OCI-LY7 (cell line): Measurements from ENCODE around the gene RSU1. TPM values are rescaled to one million over a fixed set of nuclear protein-coding genes. Genes with fewer than 3 reads are reported as not detected.

Source experiments
- BruUV-seq: library from RNA; stranded (reverse); fragments of 400-500 nt; replicated peaks from 2 replicates; lab custom pipeline; 2021; lab: Mats Ljungman, UMichigan
- CTCF ChIA-PET: fragments of 300-600 bp; sonication (Branson Sonifier 250); formaldehyde crosslinking; loops from one replicate; lab custom pipeline; 2022; ENCODE audit warnings: antibody characterized with exemption; ENCODE audit not compliant: unreplicated experiment; lab: Charles Lee
- POLR2A ChIA-PET: fragments of 300-600 bp; sonication (Branson Sonifier 250); formaldehyde crosslinking; loops from one replicate; lab custom pipeline; 2022; ENCODE audit warnings: antibody characterized with exemption; lab: Charles Lee
- DNase-seq: peaks from one replicate; pipeline ENCODE4 v3.0.0-alpha.2; 2015; ENCODE audit warnings: low spot score
- H2AFZ ChIP-seq: fragments of 200-600 bp; sonication (generic), shearing (Covaris generic); 2 replicates; pipeline ENCODE4 v1.6.1; 2014; ENCODE audit warnings: mild to moderate bottlenecking, antibody characterized with exemption, low read length, moderate library complexity
- H3K27ac ChIP-seq: fragments of 200-600 bp; sonication (generic); 2 replicates; pipeline ENCODE4 v1.5.1; 2014; ENCODE audit warnings: mixed run types, low read depth, mild to moderate bottlenecking, moderate library complexity, low read length, inconsistent platforms; ENCODE audit not compliant: poor library complexity, severe bottlenecking
- H3K36me3 ChIP-seq: fragments of 200-600 bp; sonication (generic); 2 replicates; pipeline ENCODE4 v1.6.1; 2014; ENCODE audit warnings: mild to moderate bottlenecking, antibody characterized with exemption, low read length, moderate library complexity, mixed read lengths; ENCODE audit not compliant: insufficient read depth
- H3K4me1 ChIP-seq: fragments of 200-600 bp; sonication (generic); 2 replicates; pipeline ENCODE4 v1.5.1; 2014; ENCODE audit warnings: mild to moderate bottlenecking, low read length; ENCODE audit not compliant: insufficient read depth, poor library complexity, severe bottlenecking
- H3K4me2 ChIP-seq: fragments of 200-600 bp; sonication (generic); 2 replicates; pipeline ENCODE4 v1.6.1; 2014; ENCODE audit warnings: mild to moderate bottlenecking, low read length
- H3K4me3 ChIP-seq: fragments of 200-600 bp; sonication (generic); 2 replicates; pipeline ENCODE4 v1.5.1; 2014; ENCODE audit warnings: mild to moderate bottlenecking, low read depth, low read length; ENCODE audit not compliant: poor library complexity, severe bottlenecking
- H3K79me2 ChIP-seq: fragments of 200-600 bp; sonication (generic); 2 replicates; pipeline ENCODE4 v1.6.1; 2016; ENCODE audit warnings: low read depth, mild to moderate bottlenecking, low read length, moderate library complexity, mixed read lengths; ENCODE audit not compliant: insufficient read depth
- H3K9me2 ChIP-seq: fragments of 200-600 bp; sonication (generic); 2 replicates; pipeline ENCODE4 v1.6.1; 2016; ENCODE audit warnings: mild to moderate bottlenecking, low read length, mixed read lengths; ENCODE audit not compliant: insufficient read depth
- H3K9me3 ChIP-seq: fragments of 200-600 bp; sonication (generic); 2 replicates; pipeline ENCODE4 v1.6.1; 2014; ENCODE audit warnings: mild to moderate bottlenecking, mixed run types, low read length, mixed read lengths
- H4K20me1 ChIP-seq: fragments of 200-600 bp; sonication (generic); 2 replicates; pipeline ENCODE4 v1.6.1; 2014; ENCODE audit warnings: mild to moderate bottlenecking, antibody characterized with exemption, low read length, moderate library complexity, mixed read lengths; ENCODE audit not compliant: insufficient read depth
- CTCF ChIP-seq: fragments of 200-600 bp; sonication (generic); conservative IDR thresholded peaks from 2 replicates; pipeline ENCODE4 v1.5.1; 2014; ENCODE audit warnings: mild to moderate bottlenecking, antibody characterized with exemption, low read length, moderate library complexity, mixed read lengths
- EZH2phosphoT487 ChIP-seq: fragments of 200-600 bp; sonication (generic); IDR thresholded peaks from 2 replicates; pipeline ENCODE4 v1.6.1; 2018; ENCODE audit warnings: low read depth, borderline replicate concordance, mild to moderate bottlenecking, mixed run types, antibody characterized with exemption, low read length, moderate library complexity, mixed read lengths
- intact Hi-C: fragments of 100-400 bp; cut with micrococcal nuclease; formaldehyde crosslinking; loops from one replicate; pipeline ENCODE4 v1.10.0; 2022; ENCODE audit not compliant: unreplicated experiment
- total RNA-seq, 2 experiments: library from RNA; depleted of rRNA in 1 of 2; stranded (reverse); fragments of >200 nt in 1 of 2; shearing (Covaris generic) in 1 of 2; gene quantifications; 2 replicates each; pipeline ENCODE4 v1.2.3, GENCODE V29; 2014 to 2022

Gene RSU1
- total RNA-seq, 2 experiments from 2014 or later: 25.3 to 31.1 TPM

- no TSS peak for BruUV-seq
- H2AFZ ChIP-seq: no peak overlapping the region
- H3K9me2 ChIP-seq: no peaks in the 10 kb centered on the region
- H4K20me1 ChIP-seq: no peaks in the 10 kb centered on the region
- peak; percentile 42 for DNase-seq
- intact Hi-C loops: no loop called here
- H3K9me3 ChIP-seq: no peaks in the 10 kb centered on the region
- TF ChIP-seq EZH2phosphoT487 (no peak), CTCF (peak; percentile 80)
- H3K79me2 ChIP-seq: no peaks in the 10 kb centered on the region
- no peak overlapping the region for H3K27ac ChIP-seq
- H3K4me1 ChIP-seq: no peaks in the 10 kb centered on the region
- H3K4me3 ChIP-seq: no peak overlapping the region
- H3K36me3 ChIP-seq: no peaks in the 10 kb centered on the region
- ChIA-PET POLR2A (no interaction called here), CTCF (interaction anchor here (1.0 kb wide), 1 partner anchor 13 kb away, joined by 4 read pairs; no protein-coding TSS in a partner anchor)
- no peak overlapping the region for H3K4me2 ChIP-seq
Measured at GRCh38 chr10:16809074-16809718, 8.0 kb downstream of the RSU1 start.

- ChIA-PET POLR2A (interaction anchor here (2.2 kb wide), 1 partner anchor 8 kb away, joined by 6 read pairs; no protein-coding TSS in a partner anchor), CTCF (no interaction called here)
- no peak overlapping the region for H3K4me2 ChIP-seq
- intact Hi-C loops: no loop called here
- BruUV-seq: no TSS peak
- H3K36me3 ChIP-seq: no peaks in the 10 kb centered on the region
- no peaks in the 10 kb centered on the region for H3K9me3 ChIP-seq
- no peak for DNase-seq
- no peak overlapping the region for H3K27ac ChIP-seq
- no peaks in the 10 kb centered on the region; the same call in 1 of the 2 replicates for H3K79me2 ChIP-seq
- H4K20me1 ChIP-seq: 0 out of 2 replicates have a peak, but pooled peaks cover 5% of the 10 kb centered on the region
- no peaks in the 10 kb centered on the region for H3K9me2 ChIP-seq
- H3K4me3 ChIP-seq: no peak overlapping the region
- TF ChIP-seq CTCF: no peak
- TF ChIP-seq EZH2phosphoT487: no peak
- no peaks in the 10 kb centered on the region for H3K4me1 ChIP-seq
- H2AFZ ChIP-seq: no peak overlapping the region
Measured at GRCh38 chr10:16804123-16804522, 13.1 kb downstream of the RSU1 start.

- Histone ChIP-seq H3K9me3 (no peaks in the 10 kb centered on the region), H3K27ac (no peak overlapping the region), H3K9me2 (no peaks in the 10 kb centered on the region), H3K4me1 (no peaks in the 10 kb centered on the region), H3K4me3 (no peak overlapping the region), H3K4me2 (no peak overlapping the region), H2AFZ (no peak overlapping the region), H3K79me2 (no peaks in the 10 kb centered on the region; the same call in 1 of the 2 replicates), H4K20me1 (0 out of 2 replicates have a peak, but pooled peaks cover 5% of the 10 kb centered on the region), H3K36me3 (no peaks in the 10 kb centered on the region)
- POLR2A ChIA-PET: interaction anchor here (2.2 kb wide), 1 partner anchor 9 kb away, joined by 6 read pairs; no protein-coding TSS in a partner anchor
- TF ChIP-seq EZH2phosphoT487 (no peak), CTCF (no peak)
- no peak for DNase-seq
- no TSS peak for BruUV-seq
- CTCF ChIA-PET: no interaction called here
- intact Hi-C loops: no loop called here
Measured at GRCh38 chr10:16803464-16803863, 13.8 kb downstream of the RSU1 start.
